ENCODE measurements around the gene C1orf105.

Gene C1orf105

DNA sequence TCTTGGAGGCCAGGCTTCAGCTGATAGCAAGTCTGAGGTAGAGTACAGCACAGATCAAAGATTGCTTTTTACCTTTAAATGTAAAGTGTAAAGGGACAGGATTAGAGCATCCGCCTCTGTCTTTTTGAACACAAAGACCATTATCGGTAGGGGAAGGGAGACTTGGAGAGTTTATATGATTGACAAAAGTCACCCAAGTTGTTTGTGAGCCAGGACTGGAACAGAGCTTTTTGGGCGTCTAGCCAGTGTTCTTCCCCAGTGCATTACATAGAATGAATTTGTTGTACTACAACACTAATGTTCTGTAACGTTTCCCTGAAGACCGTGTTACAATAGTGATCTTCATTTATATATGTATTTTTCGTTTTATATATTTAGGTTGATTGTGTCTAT lies 32.7 kb downstream of the C1orf105 start:
- no peak overlapping the region for H3K9ac ChIP-seq (ENCODE audit: low read length)
- H3K27ac ChIP-seq (ENCODE audit: low read depth, low read length): no peak overlapping the region
- TF ChIP-seq EZH2phosphoT487 (conservative IDR thresholded peaks at IDR 0.05; ENCODE audit: low read length): no peak
- TF ChIP-seq, protein P1, sequence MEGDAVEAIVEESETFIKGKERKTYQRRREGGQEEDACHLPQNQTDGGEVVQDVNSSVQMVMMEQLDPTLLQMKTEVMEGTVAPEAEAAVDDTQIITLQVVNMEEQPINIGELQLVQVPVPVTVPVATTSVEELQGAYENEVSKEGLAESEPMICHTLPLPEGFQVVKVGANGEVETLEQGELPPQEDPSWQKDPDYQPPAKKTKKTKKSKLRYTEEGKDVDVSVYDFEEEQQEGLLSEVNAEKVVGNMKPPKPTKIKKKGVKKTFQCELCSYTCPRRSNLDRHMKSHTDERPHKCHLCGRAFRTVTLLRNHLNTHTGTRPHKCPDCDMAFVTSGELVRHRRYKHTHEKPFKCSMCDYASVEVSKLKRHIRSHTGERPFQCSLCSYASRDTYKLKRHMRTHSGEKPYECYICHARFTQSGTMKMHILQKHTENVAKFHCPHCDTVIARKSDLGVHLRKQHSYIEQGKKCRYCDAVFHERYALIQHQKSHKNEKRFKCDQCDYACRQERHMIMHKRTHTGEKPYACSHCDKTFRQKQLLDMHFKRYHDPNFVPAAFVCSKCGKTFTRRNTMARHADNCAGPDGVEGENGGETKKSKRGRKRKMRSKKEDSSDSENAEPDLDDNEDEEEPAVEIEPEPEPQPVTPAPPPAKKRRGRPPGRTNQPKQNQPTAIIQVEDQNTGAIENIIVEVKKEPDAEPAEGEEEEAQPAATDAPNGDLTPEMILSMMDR (IDR thresholded peaks at IDR 0.05; ENCODE audit: insufficient read depth, low read length, poor library complexity, severe bottlenecking): no peak

DNA sequence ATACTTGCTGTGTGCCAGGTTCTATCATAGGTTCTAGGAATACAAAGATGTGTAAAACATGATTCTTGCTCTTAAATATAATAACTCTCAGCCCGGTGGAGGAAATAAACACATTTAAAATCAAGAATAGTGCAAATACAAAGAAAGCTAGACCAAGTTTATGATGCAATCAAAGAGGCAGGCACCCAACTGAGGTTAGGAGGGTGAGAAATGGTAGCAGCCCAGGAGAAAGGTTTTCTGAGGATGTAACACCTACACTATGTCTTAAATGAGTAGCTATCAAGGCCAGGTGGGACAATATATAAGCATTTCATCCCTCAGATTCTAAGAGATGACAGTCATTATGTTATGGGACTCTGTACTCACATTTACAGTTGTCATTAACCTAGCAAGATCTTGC lies 33.1 kb downstream of the C1orf105 start:
- Histone ChIP-seq H3K27ac (ENCODE audit: low read depth, low read length) (no peak overlapping the region), H3K9ac (ENCODE audit: low read length) (no peak overlapping the region), H3K27me3 (ENCODE audit: low read length) (no peaks in the 10 kb centered on the region), H3K4me2 (ENCODE audit: low read depth, low read length, poor library complexity, severe bottlenecking) (no peak overlapping the region), H3K36me3 (ENCODE audit: low read length) (no peaks in the 10 kb centered on the region), H3K4me3 (ENCODE audit: insufficient read depth, low read length, poor library complexity, severe bottlenecking) (no peak overlapping the region), H3F3A (ENCODE audit: insufficient read depth) (no peaks in the 10 kb centered on the region), H2AFZ (ENCODE audit: low read depth, low read length, severe bottlenecking) (no peak overlapping the region), H3K9me2 (replicated peaks; ENCODE audit: insufficient read depth, low read length) (no peaks in the 10 kb centered on the region), H3K9me3 (ENCODE audit: insufficient read depth, low read length) (no peaks in the 10 kb centered on the region), H4K20me1 (ENCODE audit: low read depth, low read length) (no peaks in the 10 kb centered on the region), H3K79me2 (ENCODE audit: insufficient read depth, low read length) (no peaks in the 10 kb centered on the region)
- TF ChIP-seq EZH2phosphoT487 (conservative IDR thresholded peaks at IDR 0.05; ENCODE audit: low read length): no peak
- TF ChIP-seq, protein P1 (IDR thresholded peaks at IDR 0.05; ENCODE audit: insufficient read depth, low read length, poor library complexity, severe bottlenecking): no peak

More for the DNA sequence above, 32.7 kb downstream of the C1orf105 start:
- no peaks in the 10 kb centered on the region for H3K9me3 ChIP-seq (ENCODE audit: insufficient read depth, low read length)
- no peaks in the 10 kb centered on the region for H3K79me2 ChIP-seq (ENCODE audit: insufficient read depth, low read length)
- no peak overlapping the region for H3K4me2 ChIP-seq (ENCODE audit: low read depth, low read length, poor library complexity, severe bottlenecking)
- no peaks in the 10 kb centered on the region for H3K27me3 ChIP-seq (ENCODE audit: low read length)
- no peak overlapping the region for H2AFZ ChIP-seq (ENCODE audit: low read depth, low read length, severe bottlenecking)
- H3F3A ChIP-seq (ENCODE audit: insufficient read depth): no peaks in the 10 kb centered on the region
- H3K9me2 ChIP-seq (replicated peaks; ENCODE audit: insufficient read depth, low read length): no peaks in the 10 kb centered on the region
- no peak overlapping the region for H3K4me3 ChIP-seq (ENCODE audit: insufficient read depth, low read length, poor library complexity, severe bottlenecking)
- no peaks in the 10 kb centered on the region for H3K36me3 ChIP-seq (ENCODE audit: low read length)
- no peaks in the 10 kb centered on the region for H4K20me1 ChIP-seq (ENCODE audit: low read depth, low read length)

DNA sequence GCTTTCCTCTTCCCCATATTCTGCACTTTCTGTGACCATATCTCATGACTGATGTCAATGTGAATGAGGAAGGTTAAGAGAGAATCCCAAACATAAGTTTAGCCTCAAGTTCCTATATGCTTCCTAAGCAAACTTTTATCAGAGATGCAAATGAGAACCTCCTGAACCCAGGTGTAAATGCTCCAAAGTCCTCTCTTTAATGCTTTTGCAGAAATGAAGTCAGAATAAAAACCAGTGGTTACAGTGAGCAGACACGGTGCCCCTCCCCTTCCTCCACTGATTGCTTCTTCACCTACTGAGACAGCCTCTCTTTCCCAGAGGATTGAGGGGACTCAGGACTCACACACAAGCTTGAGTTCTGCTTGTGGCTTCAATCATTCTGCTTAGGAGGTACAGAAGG lies 35.0 kb downstream of the C1orf105 start:
- TF ChIP-seq, protein P1 (IDR thresholded peaks at IDR 0.05; ENCODE audit: insufficient read depth, low read length, poor library complexity, severe bottlenecking): no peak
- no peak for TF ChIP-seq EZH2phosphoT487 (conservative IDR thresholded peaks at IDR 0.05; ENCODE audit: low read length)
- Histone ChIP-seq H3K27ac (ENCODE audit: low read depth, low read length) (no peak overlapping the region), H2AFZ (ENCODE audit: low read depth, low read length, severe bottlenecking) (no peak overlapping the region), H3K27me3 (ENCODE audit: low read length) (no peaks in the 10 kb centered on the region), H3F3A (ENCODE audit: insufficient read depth) (no peaks in the 10 kb centered on the region), H3K4me3 (ENCODE audit: insufficient read depth, low read length, poor library complexity, severe bottlenecking) (no peak overlapping the region), H3K9ac (ENCODE audit: low read length) (no peak overlapping the region), H4K20me1 (ENCODE audit: low read depth, low read length) (no peaks in the 10 kb centered on the region), H3K79me2 (ENCODE audit: insufficient read depth, low read length) (no peaks in the 10 kb centered on the region), H3K9me2 (replicated peaks; ENCODE audit: insufficient read depth, low read length) (no peaks in the 10 kb centered on the region), H3K4me2 (ENCODE audit: low read depth, low read length, poor library complexity, severe bottlenecking) (no peak overlapping the region), H3K9me3 (ENCODE audit: insufficient read depth, low read length) (no peaks in the 10 kb centered on the region), H3K36me3 (ENCODE audit: low read length) (no peaks in the 10 kb centered on the region)

Data from SU-DHL-6 (cell line).